HG02840 (cell line): ENCODE results near the gene CRYBB3.

ENCODE experiments used
- ATAC-seq: cut with Tn5 transposase; IDR thresholded peaks from one replicate; pipeline ENCODE4 v1.9.1; 2021; ENCODE audit warnings: mild to moderate bottlenecking, moderate library complexity, moderate number of reproducible peaks; ENCODE audit not compliant: unreplicated experiment, low FRiP score

CRYBB3 gene

GRCh38 chr22:25199731-25200520, at the start of gene CRYBB3:
CRYBB3 (plus strand) TSS chr22:25199858; CDS start chr22:25201397, 1,539 bp downstream.
- no peak for ATAC-seq

GRCh38 chr22:25153961-25154666, 45.5 kb upstream of the CRYBB3 start:
- no peak for ATAC-seq

GRCh38 chr22:25154667-25154999, 45.0 kb upstream of the CRYBB3 start:
- ATAC-seq: no peak

GRCh38 chr22:25156736-25157135, 42.9 kb upstream of the CRYBB3 start:
- ATAC-seq: no peak

GRCh38 chr22:25159028-25159427, 40.6 kb upstream of the CRYBB3 start:
- ATAC-seq: no peak

DNA sequence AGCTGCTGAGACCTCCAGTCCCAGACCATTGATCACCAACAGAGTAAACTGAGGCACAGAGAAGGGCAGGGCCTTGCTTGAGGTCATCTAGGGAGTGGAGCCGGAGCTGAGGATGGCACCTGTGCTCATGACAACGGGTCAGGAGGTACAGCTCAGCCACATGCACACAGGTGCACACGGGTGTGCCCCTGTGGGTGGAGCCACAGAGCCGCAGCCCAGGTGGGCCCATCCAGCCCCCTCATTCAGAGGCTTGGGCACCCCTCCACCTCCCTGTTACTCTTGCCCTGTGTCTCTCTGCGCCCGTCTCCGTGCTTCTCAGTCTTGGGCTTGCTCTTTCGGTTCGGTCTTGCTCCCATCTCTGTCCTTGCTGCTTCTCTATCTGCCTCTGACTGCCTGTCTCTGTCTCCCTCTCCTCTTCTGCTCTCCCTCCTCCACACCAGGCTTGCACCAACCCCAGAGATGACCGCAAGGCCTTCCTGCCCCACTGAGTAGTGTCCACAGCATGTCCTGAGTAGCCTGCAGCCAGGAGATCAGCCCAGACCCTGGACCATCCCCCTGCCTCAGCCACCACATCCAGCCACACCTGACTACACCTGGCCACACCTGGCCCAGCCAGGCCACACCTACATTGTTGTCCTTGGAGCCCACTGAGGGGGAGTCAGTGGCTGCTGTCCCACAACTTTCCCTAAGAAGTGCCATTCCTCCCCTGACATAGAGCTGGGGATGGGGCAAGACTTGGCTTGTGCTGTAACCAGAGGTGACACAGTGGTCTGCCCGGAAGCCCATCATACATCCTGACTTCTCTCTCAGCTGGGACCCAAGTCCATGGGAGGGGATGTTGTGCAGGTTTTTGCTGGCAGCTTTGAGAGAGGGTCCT, 39.3 kb upstream of the CRYBB3 start:
- no peak for ATAC-seq

GRCh38 chr22:25161017-25161915, 38.4 kb upstream of the CRYBB3 start:
- ATAC-seq: no peak

GRCh38 chr22:25161916-25162530, 37.6 kb upstream of the CRYBB3 start:
- no peak for ATAC-seq

DNA sequence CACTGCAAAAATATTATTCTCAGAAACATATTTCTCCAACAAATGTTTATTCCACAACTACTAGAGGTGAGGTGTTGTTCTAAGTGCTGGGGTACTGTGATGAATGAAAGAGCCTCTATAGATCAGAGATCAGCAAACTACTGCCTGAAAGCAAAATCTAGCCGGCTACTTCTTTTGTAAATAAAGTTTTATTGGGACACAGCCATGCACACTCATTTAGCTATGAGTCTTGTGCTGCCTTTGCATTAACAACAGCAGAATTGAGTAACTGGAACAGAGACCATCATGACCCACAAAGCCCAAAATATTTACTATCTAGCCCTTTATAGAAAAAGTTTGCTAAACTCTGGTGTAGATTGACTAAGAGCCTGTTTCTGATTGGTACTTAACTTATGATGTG, 37.1 kb upstream of the CRYBB3 start:
- ATAC-seq: no peak

- ATAC-seq: no peak
These were observed 33.9 kb upstream of the CRYBB3 start for GRCh38 chr22:25165785-25166184.

- ATAC-seq: no peak
These were observed 33.2 kb upstream of the CRYBB3 start for GRCh38 chr22:25166266-25167040.

DNA sequence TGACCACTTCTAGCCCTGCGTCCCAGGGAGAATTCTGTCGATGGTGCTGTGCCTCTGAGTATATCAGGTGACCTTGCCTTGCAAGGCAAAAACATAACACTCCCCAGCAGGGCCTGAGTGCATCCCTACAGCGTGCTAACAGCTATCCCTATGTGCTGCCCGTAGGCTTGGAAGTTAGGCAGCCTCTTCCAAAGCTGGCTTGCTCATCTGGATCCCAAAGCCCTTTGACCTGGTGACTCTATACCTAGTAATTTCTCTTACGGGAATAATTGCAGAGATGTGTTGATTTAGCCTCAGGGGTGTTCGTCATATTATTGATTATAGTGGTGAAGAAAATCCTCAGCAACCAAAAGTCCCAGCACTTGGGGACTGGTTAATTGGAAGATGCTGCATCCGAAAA, 32.6 kb upstream of the CRYBB3 start:
- ATAC-seq: no peak

DNA sequence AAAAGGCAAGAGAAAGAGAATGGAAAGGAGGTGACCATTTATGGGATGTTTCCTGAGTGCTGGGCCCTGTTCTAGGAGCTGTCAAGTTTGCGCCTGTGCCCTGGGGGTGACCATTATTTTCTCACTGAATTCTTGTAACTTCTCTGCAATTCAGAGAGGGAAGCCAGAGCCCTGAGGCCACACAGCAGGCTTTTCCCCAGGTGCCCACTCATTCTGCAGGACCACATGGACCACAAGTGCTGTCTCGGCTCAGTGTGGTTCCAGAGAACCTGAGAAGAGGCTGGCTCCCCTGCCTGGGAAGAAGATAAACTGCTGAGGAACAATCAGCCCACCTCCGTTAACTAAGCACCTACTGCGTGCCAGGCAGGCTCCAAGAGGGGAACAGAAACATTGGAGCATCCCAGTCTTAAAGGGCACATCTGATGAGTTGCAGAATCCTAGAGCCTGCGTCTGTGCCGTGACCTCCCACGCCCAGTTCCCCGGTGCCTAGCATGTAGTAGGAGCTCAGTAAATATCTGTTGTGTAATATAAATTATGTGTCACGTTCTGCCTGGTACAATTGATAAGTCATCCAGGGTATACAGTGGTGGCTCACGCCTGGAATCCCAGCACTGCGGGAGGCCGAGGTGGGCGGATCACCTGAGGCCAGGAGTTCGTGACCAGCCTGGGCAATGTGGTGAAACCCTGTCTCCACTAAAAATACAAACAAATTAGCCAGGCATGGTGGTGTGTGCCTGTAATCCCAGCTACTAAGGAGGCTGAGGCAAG, 31.6 kb upstream of the CRYBB3 start:
- no peak for ATAC-seq

- ATAC-seq: no peak
These were observed 30.2 kb upstream of the CRYBB3 start for GRCh38 chr22:25169278-25170031.

DNA sequence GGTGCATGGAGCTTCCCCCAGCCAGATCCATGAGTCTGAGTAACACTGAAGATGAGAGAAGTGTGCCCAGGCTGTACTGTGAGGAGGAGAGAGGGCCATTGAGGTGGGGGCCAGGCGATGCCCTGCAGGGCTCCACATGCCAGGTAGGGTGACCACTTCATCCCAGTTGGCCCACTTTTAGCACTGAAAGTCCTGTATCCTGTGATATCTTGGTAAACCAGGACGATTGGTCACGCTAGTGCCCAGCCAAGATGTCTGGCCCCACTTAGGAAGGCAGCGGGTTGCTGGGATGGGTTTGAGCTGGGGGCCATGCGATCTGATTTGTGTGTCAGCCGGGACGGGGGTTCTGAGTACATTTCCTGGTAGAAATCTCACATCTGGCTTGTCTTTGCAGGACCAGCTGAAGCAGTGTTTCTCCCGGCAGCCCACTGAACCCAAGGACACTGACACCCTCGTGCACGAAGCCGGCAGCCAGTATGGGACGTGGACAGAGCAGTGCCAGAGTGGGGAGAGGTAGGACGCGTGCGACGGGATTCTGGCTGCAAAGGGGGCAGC, 29.2 kb upstream of the CRYBB3 start:
- no peak for ATAC-seq

DNA sequence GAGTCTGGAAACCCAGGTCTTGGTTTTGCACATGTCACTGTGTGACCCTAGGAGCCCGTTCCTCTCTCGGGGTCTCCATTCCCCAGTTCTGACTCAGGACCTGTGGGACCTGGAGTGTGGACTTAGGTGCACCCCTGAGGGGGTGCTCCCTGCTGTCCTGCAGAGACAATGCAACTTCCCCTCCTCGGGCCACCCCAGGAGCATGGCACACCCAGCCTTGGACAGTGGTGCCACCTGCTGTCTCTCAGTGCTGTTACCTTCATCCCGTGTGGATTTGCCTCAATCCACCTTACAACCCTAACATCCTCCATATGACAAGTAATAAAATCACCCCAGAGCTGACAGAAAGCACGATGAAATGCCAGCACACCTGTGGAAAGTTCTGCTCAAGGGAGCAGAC, 27.5 kb upstream of the CRYBB3 start:
- no peak for ATAC-seq
